ENCODE results near the gene FAM118B.

FAM118B gene

GRCh38 chr11:126257764-126258163 lies 46.2 kb downstream of the FAM118B start:
- peaks cover 13% of the 10 kb centered on the region for H3K36me3 Mint-ChIP-seq
- no peak for ATAC-seq (ENCODE audit: low read depth)

GRCh38 chr11:126262216-126262615 lies 50.6 kb downstream of the FAM118B start:
- no peak overlapping the region for H3K27ac Mint-ChIP-seq
- H3K27me3 Mint-ChIP-seq: no peaks in the 10 kb centered on the region

More at GRCh38 chr11:126257764-126258163, 46.2 kb downstream of the FAM118B start:
- Mint-ChIP-seq H3K9me3 (no peaks in the 10 kb centered on the region), H3K4me1 (no peaks in the 10 kb centered on the region), H3K4me3 (no peak overlapping the region), H3K27me3 (no peaks in the 10 kb centered on the region), H3K27ac (no peak overlapping the region)
- DNase-seq (ENCODE audit: low spot score in 2 of 2): no peak

GRCh38 chr11:126263489-126263888 lies 51.9 kb downstream of the FAM118B start:
- Mint-ChIP-seq H3K36me3 (peaks cover 36% of the 10 kb centered on the region), H3K9me3 (no peaks in the 10 kb centered on the region), H3K27me3 (no peaks in the 10 kb centered on the region), H3K27ac (peak overlapping the region; percentile 15), H3K4me1 (peaks cover 9% of the 10 kb centered on the region), H3K4me3 (no peak overlapping the region)
- no peak for DNase-seq (ENCODE audit: low spot score in 2 of 2)
- ATAC-seq (ENCODE audit: low read depth): no peak

More at GRCh38 chr11:126262216-126262615, 50.6 kb downstream of the FAM118B start:
- Mint-ChIP-seq H3K36me3 (peaks cover 37% of the 10 kb centered on the region), H3K4me3 (no peak overlapping the region), H3K4me1 (peaks cover 2% of the 10 kb centered on the region), H3K9me3 (no peaks in the 10 kb centered on the region)
- DNase-seq (ENCODE audit: low spot score in 2 of 2) (no peak), ATAC-seq (ENCODE audit: low read depth) (no peak)

- DNase-seq (ENCODE audit: low spot score in 2 of 2): no peak
These were observed 54.2 kb downstream of the FAM118B start for GRCh38 chr11:126265811-126266210.

GRCh38 chr11:126267650-126268049 lies 56.1 kb downstream of the FAM118B start:
- DNase-seq (ENCODE audit: low spot score in 2 of 2) (no peak), ATAC-seq (ENCODE audit: low read depth) (no peak)
- no peaks in the 10 kb centered on the region for H3K9me3 Mint-ChIP-seq
- peak overlapping the region; percentile 91 for H3K4me3 Mint-ChIP-seq
- H3K27me3 Mint-ChIP-seq: no peaks in the 10 kb centered on the region
- H3K36me3 Mint-ChIP-seq: peaks cover 34% of the 10 kb centered on the region
- H3K27ac Mint-ChIP-seq: peak overlapping the region; percentile 100
- peaks cover 15% of the 10 kb centered on the region for H3K4me1 Mint-ChIP-seq

More at GRCh38 chr11:126265811-126266210, 54.2 kb downstream of the FAM118B start:
- Mint-ChIP-seq H3K4me1 (peaks cover 13% of the 10 kb centered on the region), H3K36me3 (peaks cover 36% of the 10 kb centered on the region), H3K27ac (no peak overlapping the region), H3K9me3 (no peaks in the 10 kb centered on the region), H3K4me3 (no peak overlapping the region), H3K27me3 (no peaks in the 10 kb centered on the region)
- no peak for ATAC-seq (ENCODE audit: low read depth)

- peaks cover 15% of the 10 kb centered on the region for H3K4me1 Mint-ChIP-seq
- H3K36me3 Mint-ChIP-seq: peaks cover 31% of the 10 kb centered on the region
- peak overlapping the region; percentile 100 for H3K27ac Mint-ChIP-seq
- H3K4me3 Mint-ChIP-seq: peak overlapping the region; percentile 91
- no peaks in the 10 kb centered on the region for H3K9me3 Mint-ChIP-seq
- ATAC-seq (ENCODE audit: low read depth) (no peak), DNase-seq (ENCODE audit: low spot score in 2 of 2) (peak; percentile 10 to 21)
- H3K27me3 Mint-ChIP-seq: no peaks in the 10 kb centered on the region
These were observed 56.8 kb downstream of the FAM118B start for GRCh38 chr11:126268361-126268707.

GRCh38 chr11:126268708-126269579 lies 57.4 kb downstream of the FAM118B start, which contains the start of the genes FOXRED1 and SRPRA:
Gene FOXRED1, plus strand, starts transcription at chr11:126269154. Its CDS starts 53 bp downstream, at chr11:126269207.
Gene SRPRA, minus strand, starts transcription at chr11:126268895. Its CDS starts 91 bp downstream, at chr11:126268804.
- Mint-ChIP-seq H3K36me3 (peaks cover 26% of the 10 kb centered on the region), H3K27ac (peak within 1 kb of the TSS; percentile 100), H3K4me3 (peak within 1 kb of the TSS; percentile 91), H3K4me1 (peaks cover 15% of the 10 kb centered on the region), H3K9me3 (no peaks in the 10 kb centered on the region), H3K27me3 (no peaks in the 10 kb centered on the region)
- peak; percentile 97 to 99 for DNase-seq (ENCODE audit: low spot score in 2 of 2)
- ATAC-seq (ENCODE audit: low read depth): peak; percentile 96

GRCh38 chr11:126277322-126277721 lies 65.7 kb downstream of the FAM118B start:
- Mint-ChIP-seq H3K36me3 (peaks cover 16% of the 10 kb centered on the region), H3K4me3 (no peak overlapping the region)

GRCh38 chr11:126277780-126278179 lies 66.2 kb downstream of the FAM118B start:
- DNase-seq (ENCODE audit: low spot score in 2 of 2): no peak
- Mint-ChIP-seq H3K27ac (no peak overlapping the region), H3K36me3 (peaks cover 12% of the 10 kb centered on the region), H3K4me1 (peaks cover 20% of the 10 kb centered on the region), H3K4me3 (no peak overlapping the region), H3K27me3 (no peaks in the 10 kb centered on the region), H3K9me3 (no peaks in the 10 kb centered on the region)
- ATAC-seq (ENCODE audit: low read depth): no peak

More at GRCh38 chr11:126277322-126277721, 65.7 kb downstream of the FAM118B start:
- DNase-seq (ENCODE audit: low spot score in 2 of 2): no peak
- Mint-ChIP-seq H3K27me3 (no peaks in the 10 kb centered on the region), H3K9me3 (no peaks in the 10 kb centered on the region), H3K27ac (no peak overlapping the region), H3K4me1 (peaks cover 21% of the 10 kb centered on the region)
- ATAC-seq (ENCODE audit: low read depth): no peak

GRCh38 chr11:126279191-126279590 lies 67.6 kb downstream of the FAM118B start:
- Mint-ChIP-seq H3K27ac (peak overlapping the region; percentile 60), H3K27me3 (no peaks in the 10 kb centered on the region)

GRCh38 chr11:126280595-126280994 lies 69.0 kb downstream of the FAM118B start:
- DNase-seq (ENCODE audit: low spot score in 2 of 2) (no peak), ATAC-seq (ENCODE audit: low read depth) (no peak)
- Mint-ChIP-seq H3K4me3 (no peak overlapping the region), H3K27me3 (no peaks in the 10 kb centered on the region), H3K4me1 (peaks cover 29% of the 10 kb centered on the region), H3K27ac (peak overlapping the region; percentile 60), H3K9me3 (no peaks in the 10 kb centered on the region), H3K36me3 (peaks cover 3% of the 10 kb centered on the region)

More at GRCh38 chr11:126279191-126279590, 67.6 kb downstream of the FAM118B start:
- DNase-seq (ENCODE audit: low spot score in 2 of 2) (no peak), ATAC-seq (ENCODE audit: low read depth) (no peak)
- Mint-ChIP-seq H3K4me1 (peaks cover 25% of the 10 kb centered on the region), H3K9me3 (no peaks in the 10 kb centered on the region), H3K36me3 (peaks cover 9% of the 10 kb centered on the region), H3K4me3 (no peak overlapping the region)

- H3K4me3 Mint-ChIP-seq: peak overlapping the region; percentile 96
- H3K27me3 Mint-ChIP-seq: no peaks in the 10 kb centered on the region
- H3K36me3 Mint-ChIP-seq: no peaks in the 10 kb centered on the region
- H3K9me3 Mint-ChIP-seq: no peaks in the 10 kb centered on the region
- ATAC-seq (ENCODE audit: low read depth) (no peak), DNase-seq (ENCODE audit: low spot score in 2 of 2) (no peak)
- H3K4me1 Mint-ChIP-seq: peaks cover 27% of the 10 kb centered on the region
- H3K27ac Mint-ChIP-seq: peak overlapping the region; percentile 99
These were observed 69.7 kb downstream of the FAM118B start for GRCh38 chr11:126281245-126281644.

- peaks cover 28% of the 10 kb centered on the region for H3K4me1 Mint-ChIP-seq
- H3K27me3 Mint-ChIP-seq: no peaks in the 10 kb centered on the region
- H3K36me3 Mint-ChIP-seq: no peaks in the 10 kb centered on the region
- DNase-seq (ENCODE audit: low spot score in 2 of 2): no peak
- ATAC-seq (ENCODE audit: low read depth): no peak
- H3K4me3 Mint-ChIP-seq: peak overlapping the region; percentile 96
- H3K9me3 Mint-ChIP-seq: no peaks in the 10 kb centered on the region
- H3K27ac Mint-ChIP-seq: peak overlapping the region; percentile 99
These were observed 70.1 kb downstream of the FAM118B start for GRCh38 chr11:126281666-126282175.

- DNase-seq (ENCODE audit: low spot score in 2 of 2): peak in 1 of 2 donors; percentile 27
- Mint-ChIP-seq H3K9me3 (no peaks in the 10 kb centered on the region), H3K4me3 (peak overlapping the region; percentile 96)
These were observed 70.8 kb downstream of the FAM118B start for GRCh38 chr11:126282361-126282735.

More at GRCh38 chr11:126282361-126282735, 70.8 kb downstream of the FAM118B start:
- peak; percentile 41 for ATAC-seq (ENCODE audit: low read depth)
- H3K36me3 Mint-ChIP-seq: peaks cover 2% of the 10 kb centered on the region
- no peaks in the 10 kb centered on the region for H3K27me3 Mint-ChIP-seq
- peaks cover 30% of the 10 kb centered on the region for H3K4me1 Mint-ChIP-seq
- peak overlapping the region; percentile 99 for H3K27ac Mint-ChIP-seq
